Body of pancreas (tissue), 4 donors: Measurements from ENCODE around the gene CCN6.

Experiments
- POLR2A ChIP-seq, 3 donors: fragments of 450-650 bp; IDR thresholded peaks; one replicate each; pipeline ENCODE4 v1.6.1; 2016; ENCODE audit warnings: antibody characterized with exemption in 3 of 3, mild to moderate bottlenecking in 2 of 3
- TF ChIP-seq, protein P1 (sequence below), 7 experiments: fragments of 450-650 bp in 4 of 7; fragments of 200-600 bp in 3 of 7; sonication (generic) in 3 of 7; IDR thresholded peaks; one replicate each; pipeline ENCODE4 v1.5.1; 2016 to 2019; ENCODE audit warnings: antibody characterized with exemption in 7 of 7

DNA sequence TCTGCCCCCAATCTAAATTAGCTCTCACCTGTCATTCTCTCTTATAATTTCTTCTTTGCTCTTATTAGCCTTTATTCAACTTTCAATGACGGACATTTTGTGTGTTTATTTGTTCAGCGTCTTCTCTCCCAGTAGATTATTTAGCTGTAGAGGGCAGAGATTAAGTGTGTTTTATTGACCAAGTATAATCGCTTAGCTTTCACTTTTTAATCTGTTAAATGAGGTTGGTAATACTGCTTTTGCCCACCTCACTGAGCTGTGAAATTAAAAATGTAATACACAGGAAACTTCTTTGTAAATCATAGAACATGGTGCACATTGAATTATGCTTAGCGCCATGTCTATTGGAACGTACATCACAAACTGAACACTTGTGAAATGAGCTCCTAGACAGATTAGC lies 3.5 kb upstream of the CCN6 start:
- TF ChIP-seq, protein P1, sequence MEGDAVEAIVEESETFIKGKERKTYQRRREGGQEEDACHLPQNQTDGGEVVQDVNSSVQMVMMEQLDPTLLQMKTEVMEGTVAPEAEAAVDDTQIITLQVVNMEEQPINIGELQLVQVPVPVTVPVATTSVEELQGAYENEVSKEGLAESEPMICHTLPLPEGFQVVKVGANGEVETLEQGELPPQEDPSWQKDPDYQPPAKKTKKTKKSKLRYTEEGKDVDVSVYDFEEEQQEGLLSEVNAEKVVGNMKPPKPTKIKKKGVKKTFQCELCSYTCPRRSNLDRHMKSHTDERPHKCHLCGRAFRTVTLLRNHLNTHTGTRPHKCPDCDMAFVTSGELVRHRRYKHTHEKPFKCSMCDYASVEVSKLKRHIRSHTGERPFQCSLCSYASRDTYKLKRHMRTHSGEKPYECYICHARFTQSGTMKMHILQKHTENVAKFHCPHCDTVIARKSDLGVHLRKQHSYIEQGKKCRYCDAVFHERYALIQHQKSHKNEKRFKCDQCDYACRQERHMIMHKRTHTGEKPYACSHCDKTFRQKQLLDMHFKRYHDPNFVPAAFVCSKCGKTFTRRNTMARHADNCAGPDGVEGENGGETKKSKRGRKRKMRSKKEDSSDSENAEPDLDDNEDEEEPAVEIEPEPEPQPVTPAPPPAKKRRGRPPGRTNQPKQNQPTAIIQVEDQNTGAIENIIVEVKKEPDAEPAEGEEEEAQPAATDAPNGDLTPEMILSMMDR (IDR thresholded peaks at IDR 0.05) = no peak
- TF ChIP-seq POLR2A (IDR thresholded peaks at IDR 0.05) = no peak
